Fibroblast of lung (primary cell): ENCODE data around the gene ABCA2.

Source experiments
- EZH2 ChIP-seq: IDR thresholded peaks from 2 replicates; pipeline ENCODE4 v1.5.1; 2012; ENCODE audit warnings: low read length, control low read depth, mild to moderate bottlenecking; ENCODE audit errors: missing control alignments
- TF ChIP-seq, protein P1 (sequence below), 2 donors: IDR thresholded peaks in 1 of 2; conservative IDR thresholded peaks in 1 of 2; 1 replicate in 1 of 2; 2 replicates in 1 of 2; pipeline ENCODE4 v1.5.1; 2011 to 2012; ENCODE audit warnings: low read length in 2 of 2, control low read depth in 1 of 2, inconsistent platforms in 1 of 2, low read depth in 1 of 2, mild to moderate bottlenecking in 1 of 2

DNA sequence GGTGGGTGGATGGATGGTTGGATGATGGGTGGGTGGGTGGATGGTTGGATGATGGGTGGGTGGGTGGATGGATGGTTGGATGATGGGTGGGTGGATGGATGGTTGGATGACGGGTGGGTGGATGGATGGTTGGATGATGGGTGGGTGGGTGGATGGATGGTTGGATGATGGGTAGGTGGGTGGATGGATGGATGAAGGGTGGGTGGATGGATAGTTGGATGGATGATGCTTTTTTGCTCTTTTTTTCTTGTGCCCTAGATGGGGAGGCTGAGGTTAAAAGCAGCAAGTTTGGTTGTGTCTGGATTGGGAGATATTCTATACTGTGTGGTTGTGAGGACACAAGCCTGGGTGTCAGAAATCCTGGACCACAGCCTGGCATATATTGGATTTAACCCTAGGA, 70.6 kb downstream of the ABCA2 start:
- TF ChIP-seq, protein P1, sequence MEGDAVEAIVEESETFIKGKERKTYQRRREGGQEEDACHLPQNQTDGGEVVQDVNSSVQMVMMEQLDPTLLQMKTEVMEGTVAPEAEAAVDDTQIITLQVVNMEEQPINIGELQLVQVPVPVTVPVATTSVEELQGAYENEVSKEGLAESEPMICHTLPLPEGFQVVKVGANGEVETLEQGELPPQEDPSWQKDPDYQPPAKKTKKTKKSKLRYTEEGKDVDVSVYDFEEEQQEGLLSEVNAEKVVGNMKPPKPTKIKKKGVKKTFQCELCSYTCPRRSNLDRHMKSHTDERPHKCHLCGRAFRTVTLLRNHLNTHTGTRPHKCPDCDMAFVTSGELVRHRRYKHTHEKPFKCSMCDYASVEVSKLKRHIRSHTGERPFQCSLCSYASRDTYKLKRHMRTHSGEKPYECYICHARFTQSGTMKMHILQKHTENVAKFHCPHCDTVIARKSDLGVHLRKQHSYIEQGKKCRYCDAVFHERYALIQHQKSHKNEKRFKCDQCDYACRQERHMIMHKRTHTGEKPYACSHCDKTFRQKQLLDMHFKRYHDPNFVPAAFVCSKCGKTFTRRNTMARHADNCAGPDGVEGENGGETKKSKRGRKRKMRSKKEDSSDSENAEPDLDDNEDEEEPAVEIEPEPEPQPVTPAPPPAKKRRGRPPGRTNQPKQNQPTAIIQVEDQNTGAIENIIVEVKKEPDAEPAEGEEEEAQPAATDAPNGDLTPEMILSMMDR (conservative IDR thresholded peaks at IDR 0.05 in 1 of 2, IDR thresholded peaks at IDR 0.05 in 1 of 2; ENCODE audit: low read depth in 1 of 2, low read length in 2 of 2) = no peak
- TF ChIP-seq EZH2 = no peak
